Testis (tissue), 3 donors: ENCODE results near the gene G0S2. TPM values are rescaled to one million over a fixed set of nuclear protein-coding genes. Genes with fewer than 3 reads are reported as not detected.

ENCODE experiments used
- DNase-seq: peaks from one replicate; pipeline ENCODE4 v3.0.0-alpha.2; 2019
- H3K27ac ChIP-seq, 2 donors: fragments of 200-600 bp; sonication (generic); one replicate each; pipeline ENCODE4 v1.5.1; 2019
- H3K27me3 ChIP-seq: fragments of 200-600 bp; sonication (generic); one replicate; pipeline ENCODE4 v1.5.1; 2019
- H3K36me3 ChIP-seq: fragments of 200-600 bp; sonication (generic); one replicate; pipeline ENCODE4 v1.5.1; 2017; ENCODE audit warnings: low read depth; ENCODE audit errors: missing control alignments
- H3K4me1 ChIP-seq: fragments of 200-600 bp; sonication (generic); one replicate; pipeline ENCODE4 v1.5.1; 2019
- H3K4me3 ChIP-seq, 2 donors: fragments of 200-600 bp; sonication (generic); one replicate each; pipeline ENCODE4 v1.5.1; 2017 to 2019
- H3K9me3 ChIP-seq: fragments of 200-600 bp; sonication (generic); one replicate; pipeline ENCODE4 v1.5.1; 2017
- CTCF ChIP-seq, 3 experiments: fragments of 450-650 bp in 2 of 3; fragments of 200-600 bp in 1 of 3; sonication (generic) in 1 of 3; IDR thresholded peaks; one replicate each; pipeline ENCODE4 v1.5.1; 2016 to 2019; ENCODE audit warnings: antibody characterized with exemption in 3 of 3, mild to moderate bottlenecking in 2 of 3, moderate library complexity in 1 of 3
- POLR2A ChIP-seq: fragments of 450-650 bp; IDR thresholded peaks from one replicate; pipeline ENCODE4 v1.6.1; 2017; ENCODE audit warnings: antibody characterized with exemption, mild to moderate bottlenecking, moderate library complexity
- WGBS, 2 donors: methylation state at CpG; one replicate each; pipeline ENCODE4 v1.1.5; 2018; 5-methylcytosine and 5-hydroxymethylcytosine counted together
- intact Hi-C: fragments of 100-400 bp; cut with DNase I; formaldehyde crosslinking; loops from one replicate; pipeline ENCODE4 v1.15.1; 2023; ENCODE audit warnings: low total_unique reads
- polyA plus RNA-seq: library from polyadenylated mRNA; stranded (reverse); fragments of 350-450 nt; fragmentation: Illumina TruSeq; extraction: RNeasy Lipid Tissue Mini Kit (QIAGEN cat#74804); gene quantifications from one replicate; pipeline ENCODE4 v1.2.3, GENCODE V29; 2014; ENCODE audit warnings: low read depth, low replicate concordance; ENCODE audit not compliant: insufficient read depth
- total RNA-seq, 2 donors: library from RNA; depleted of rRNA; stranded (reverse); fragments of >200 nt; gene quantifications; one replicate each; pipeline ENCODE4 v1.2.3, GENCODE V29; 2016

Gene G0S2
- total and polyA plus RNA-seq, 3 donors from 2014 or later: 59.1 to 84.1 (median 73.5) TPM

DNA sequence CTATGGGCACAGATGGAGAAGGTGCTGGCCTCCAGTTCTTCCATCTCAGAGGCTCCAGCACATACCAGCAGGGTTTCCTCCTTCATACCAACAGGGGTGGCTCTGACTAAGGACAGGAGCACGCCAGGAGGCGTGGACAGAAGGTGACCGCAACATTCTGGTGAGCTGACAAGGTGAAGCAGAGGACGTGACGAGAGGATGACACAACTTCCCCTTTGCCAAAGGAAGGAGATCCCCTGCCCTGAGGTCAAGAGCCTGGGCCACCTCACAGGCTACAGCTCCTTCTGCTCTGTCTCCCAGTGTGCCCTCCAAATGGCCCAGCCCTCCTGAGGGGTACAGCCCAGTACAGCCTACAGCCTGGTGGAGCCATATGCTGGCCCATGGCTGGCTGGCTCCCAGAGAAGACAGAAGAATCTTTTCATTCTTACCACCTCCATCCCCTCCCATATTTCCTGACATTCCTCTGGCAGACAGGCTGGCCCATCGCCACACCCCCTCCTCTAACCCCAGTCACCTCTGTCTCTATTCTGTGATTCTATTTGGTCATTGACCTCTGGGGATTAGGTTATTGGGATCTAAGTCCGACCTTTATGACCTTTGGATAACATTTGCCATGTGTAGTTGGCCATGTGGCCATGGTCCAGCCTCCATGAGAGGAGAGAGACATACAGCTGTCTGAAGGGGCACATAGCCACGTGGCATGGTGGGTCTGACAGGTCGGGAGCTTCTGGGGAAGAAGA is 17.9 kb upstream of the G0S2 start:
- 88 to 95% methylated on average over 9 of the region's 9 CpGs for WGBS, 2 donors

GRCh38 chr1:209657918-209658317 is 17.3 kb upstream of the G0S2 start:
- H3K27ac ChIP-seq: no peak overlapping the region
- 95 to 96% methylated on average over 5 of the region's 5 CpGs for WGBS, 2 donors
- DNase-seq: no peak
- H3K4me3 ChIP-seq: no peak overlapping the region
- no peaks in the 10 kb centered on the region for H3K27me3 ChIP-seq
- TF ChIP-seq CTCF (IDR thresholded peaks at IDR 0.05): no peak
- TF ChIP-seq POLR2A: no peak
- intact Hi-C loops: no loop called here
- H3K9me3 ChIP-seq: no peaks in the 10 kb centered on the region
- H3K36me3 ChIP-seq: no peaks in the 10 kb centered on the region
- peaks cover 5% of the 10 kb centered on the region for H3K4me1 ChIP-seq

More for the DNA sequence above, 17.9 kb upstream of the G0S2 start:
- no peak for DNase-seq
- peaks cover 9% of the 10 kb centered on the region for H3K4me1 ChIP-seq
- no peaks in the 10 kb centered on the region for H3K36me3 ChIP-seq
- no peak overlapping the region for H3K27ac ChIP-seq
- intact Hi-C loops: no loop called here
- no peak overlapping the region for H3K4me3 ChIP-seq
- TF ChIP-seq POLR2A (no peak), CTCF (IDR thresholded peaks at IDR 0.05) (no peak)
- H3K27me3 ChIP-seq: no peaks in the 10 kb centered on the region
- H3K9me3 ChIP-seq: no peaks in the 10 kb centered on the region

DNA sequence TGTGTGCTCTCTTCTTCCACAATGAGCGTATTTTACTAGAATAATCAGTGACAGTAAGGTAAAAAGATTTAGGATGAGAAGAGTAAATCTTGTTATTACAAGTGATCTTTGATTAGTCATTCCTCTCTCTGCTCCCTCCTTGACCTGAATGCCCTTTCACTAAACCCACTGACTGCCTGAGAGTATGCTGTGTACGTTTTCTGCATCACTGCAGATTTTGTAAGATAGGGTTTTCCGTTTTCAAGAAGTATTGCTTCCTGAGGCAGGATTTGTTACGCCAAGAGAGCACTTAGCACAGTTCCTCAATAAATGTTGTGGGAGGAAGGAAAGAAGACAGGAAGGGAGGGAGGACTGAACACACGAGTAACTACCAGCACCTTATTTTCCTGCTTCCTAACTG is 15.3 kb upstream of the G0S2 start:
- TF ChIP-seq CTCF (IDR thresholded peaks at IDR 0.05) (no peak), POLR2A (no peak)
- Histone ChIP-seq H3K27ac (no peak overlapping the region), H3K9me3 (no peaks in the 10 kb centered on the region), H3K36me3 (no peaks in the 10 kb centered on the region), H3K4me1 (no peaks in the 10 kb centered on the region), H3K27me3 (no peaks in the 10 kb centered on the region), H3K4me3 (no peak overlapping the region)
- DNase-seq: no peak
- intact Hi-C loops: no loop called here
- 49 to 61% methylated on average over 5 of the region's 5 CpGs for WGBS, 2 donors

- no peak for DNase-seq
- WGBS, 2 donors: 64 to 86% methylated on average over 1 of the region's 1 CpG
- H3K4me3 ChIP-seq: no peak overlapping the region
Measured at GRCh38 chr1:209661071-209661470, 14.1 kb upstream of the G0S2 start.

More at GRCh38 chr1:209661071-209661470, 14.1 kb upstream of the G0S2 start:
- H3K27me3 ChIP-seq: no peaks in the 10 kb centered on the region
- no peaks in the 10 kb centered on the region for H3K4me1 ChIP-seq
- no peak overlapping the region for H3K27ac ChIP-seq
- no peaks in the 10 kb centered on the region for H3K36me3 ChIP-seq
- TF ChIP-seq CTCF (IDR thresholded peaks at IDR 0.05) (no peak), POLR2A (no peak)
- intact Hi-C loops: no loop called here
- no peaks in the 10 kb centered on the region for H3K9me3 ChIP-seq
